Measurements from ENCODE around the gene PPP1CA.
"Not testable (repeated sequence)": the region's sequence is repeated elsewhere in the genome, so short reads cannot be mapped to it uniquely, and the experiment has no call there.

Gene PPP1CA

DNA sequence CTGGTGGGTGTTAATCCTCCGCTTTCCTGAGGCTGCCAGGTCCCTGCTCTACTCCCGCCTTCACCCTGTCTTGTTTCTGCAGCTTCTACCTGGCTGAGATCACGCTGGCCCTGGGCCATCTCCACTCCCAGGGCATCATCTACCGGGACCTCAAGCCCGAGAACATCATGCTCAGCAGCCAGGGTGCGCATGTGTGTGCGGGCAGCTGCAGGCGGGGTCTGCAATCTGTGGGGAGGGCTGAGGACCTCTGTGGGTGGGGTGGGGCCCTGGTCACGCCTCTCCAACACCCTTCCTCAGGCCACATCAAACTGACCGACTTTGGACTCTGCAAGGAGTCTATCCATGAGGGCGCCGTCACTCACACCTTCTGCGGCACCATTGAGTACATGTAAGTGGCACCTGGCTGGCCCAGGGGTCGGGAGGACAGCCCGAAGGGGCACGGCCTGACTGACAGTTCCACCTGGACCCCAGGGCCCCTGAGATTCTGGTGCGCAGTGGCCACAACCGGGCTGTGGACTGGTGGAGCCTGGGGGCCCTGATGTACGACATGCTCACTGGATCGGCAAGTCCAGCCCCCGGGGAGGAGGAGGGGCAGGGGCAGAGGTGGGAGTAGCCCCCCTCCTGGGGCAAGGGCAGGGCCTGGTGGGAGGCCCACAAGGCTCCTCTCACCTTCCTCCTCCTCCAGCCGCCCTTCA, 31.1 kb upstream of the PPP1CA start:
- Histone ChIP-seq H3K36me3 (ENCODE audit: control insufficient read depth, low read depth, low read length) (peaks cover 22% of the 10 kb centered on the region), H3K4me1 (ENCODE audit: control insufficient read depth, low read depth, low read length) (no peaks in the 10 kb centered on the region), H3K4me3 (ENCODE audit: low read length) (no peak overlapping the region), H3K27me3 (ENCODE audit: control insufficient read depth, insufficient read depth, low read length) (no peaks in the 10 kb centered on the region), H3K27ac (ENCODE audit: low read length) (no peak overlapping the region), H3K9ac (ENCODE audit: low read length) (no peak overlapping the region), H3K9me3 (ENCODE audit: control insufficient read depth, low read depth, low read length) (no peaks in the 10 kb centered on the region)

- no peak overlapping the region for H3K9ac ChIP-seq (ENCODE audit: low read length)
- H3K9me3 ChIP-seq (ENCODE audit: control insufficient read depth, low read depth, low read length): no peaks in the 10 kb centered on the region
- H3K27me3 ChIP-seq (ENCODE audit: control insufficient read depth, insufficient read depth, low read length): no peaks in the 10 kb centered on the region
- H3K4me1 ChIP-seq (ENCODE audit: control insufficient read depth, low read depth, low read length): no peaks in the 10 kb centered on the region
- H3K36me3 ChIP-seq (ENCODE audit: control insufficient read depth, low read depth, low read length): peaks cover 19% of the 10 kb centered on the region
- H3K27ac ChIP-seq (ENCODE audit: low read length): no peak overlapping the region
- H3K4me3 ChIP-seq (ENCODE audit: low read length): no peak overlapping the region
Measured at GRCh38 chr11:67431346-67432249, 29.9 kb upstream of the PPP1CA start.

DNA sequence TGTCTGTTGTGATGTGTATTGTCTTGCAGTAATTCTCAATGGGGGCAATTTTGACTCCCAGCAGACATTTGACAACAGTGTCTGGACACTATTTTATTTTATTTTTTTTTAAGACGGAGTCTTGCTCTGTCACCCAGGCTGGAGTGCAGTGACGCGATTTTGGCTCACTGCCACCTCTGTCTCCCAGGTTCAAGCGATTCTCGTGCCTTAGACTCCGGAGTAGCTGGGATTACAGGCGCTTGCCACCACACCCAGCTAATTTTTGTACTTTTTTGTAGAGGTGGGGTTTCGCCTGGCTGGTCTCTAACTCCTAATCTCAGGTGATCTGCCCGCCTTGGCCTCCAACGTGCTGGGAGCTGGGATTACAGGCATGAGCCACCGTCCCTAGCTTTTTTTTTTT, 28.1 kb upstream of the PPP1CA start:
- Histone ChIP-seq H3K9me3 (ENCODE audit: control insufficient read depth, low read depth, low read length) (no peaks in the 10 kb centered on the region), H3K9ac (ENCODE audit: low read length) (no peak overlapping the region), H3K4me1 (ENCODE audit: control insufficient read depth, low read depth, low read length) (no peaks in the 10 kb centered on the region), H3K4me3 (ENCODE audit: low read length) (peak overlapping the region; percentile 92), H3K36me3 (ENCODE audit: control insufficient read depth, low read depth, low read length) (peaks cover 19% of the 10 kb centered on the region), H3K27ac (ENCODE audit: low read length) (no peak overlapping the region), H3K27me3 (ENCODE audit: control insufficient read depth, insufficient read depth, low read length) (no peaks in the 10 kb centered on the region)

GRCh38 chr11:67429038-67429668, 27.5 kb upstream of the PPP1CA start:
- no peaks in the 10 kb centered on the region for H3K4me1 ChIP-seq (ENCODE audit: control insufficient read depth, low read depth, low read length)
- H3K9me3 ChIP-seq (ENCODE audit: control insufficient read depth, low read depth, low read length): no peaks in the 10 kb centered on the region
- peak overlapping the region; percentile 80 for H3K9ac ChIP-seq (ENCODE audit: low read length)
- H3K36me3 ChIP-seq (ENCODE audit: control insufficient read depth, low read depth, low read length): peaks cover 13% of the 10 kb centered on the region
- peak overlapping the region; percentile 92 for H3K4me3 ChIP-seq (ENCODE audit: low read length)
- no peak overlapping the region for H3K27ac ChIP-seq (ENCODE audit: low read length)
- no peaks in the 10 kb centered on the region for H3K27me3 ChIP-seq (ENCODE audit: control insufficient read depth, insufficient read depth, low read length)

DNA sequence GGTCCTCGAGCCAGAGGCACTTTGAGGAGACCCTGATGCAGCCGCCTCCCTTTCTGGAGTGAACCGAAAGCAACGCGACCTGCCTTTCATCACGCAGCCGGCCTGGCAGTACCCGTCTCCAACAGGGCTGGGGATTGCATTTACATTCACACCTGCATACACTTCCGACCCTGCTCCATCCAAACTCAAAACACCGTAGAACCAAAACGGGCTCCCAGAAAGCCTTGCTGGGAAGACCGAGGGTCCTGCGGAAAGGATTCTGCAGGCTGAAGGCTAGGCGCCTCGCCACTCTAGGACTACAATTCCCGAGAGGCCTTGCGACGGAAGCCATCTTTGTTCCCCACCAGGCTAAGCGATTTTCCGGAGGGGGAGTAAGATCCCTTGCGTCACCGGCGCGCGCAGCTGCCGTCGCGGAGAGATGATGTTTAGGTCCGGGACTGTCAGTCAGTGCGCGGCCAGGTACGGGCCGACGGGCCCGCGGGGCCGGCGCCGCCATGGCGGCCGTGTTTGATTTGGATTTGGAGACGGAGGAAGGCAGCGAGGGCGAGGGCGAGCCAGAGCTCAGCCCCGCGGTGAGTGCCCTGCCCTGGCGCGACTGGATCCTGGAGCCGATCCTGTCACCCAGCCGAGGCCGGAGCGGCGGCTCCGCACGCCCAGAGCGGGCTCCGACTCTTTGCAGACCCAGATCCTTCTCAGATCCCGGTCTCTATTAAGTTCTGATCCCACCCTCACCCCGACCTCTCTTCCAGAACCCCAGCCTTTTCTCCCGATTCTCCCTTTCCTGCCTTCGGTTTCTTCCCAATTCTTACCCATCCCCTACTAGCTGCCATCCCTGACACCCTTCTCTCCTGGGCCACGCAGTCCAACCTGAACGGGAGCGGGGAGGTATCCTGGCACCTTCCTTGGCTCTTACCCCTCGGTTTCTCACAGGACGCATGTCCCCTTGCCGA, 26.7 kb upstream of the PPP1CA start, which contains the start of gene RPS6KB2:
TSS of gene RPS6KB2 (plus strand) at position 443 of the 950 bp plus-strand sequence. CDS start at position 495, 52 bp downstream.
- Histone ChIP-seq H3K4me1 (ENCODE audit: control insufficient read depth, low read depth, low read length) (no peaks in the 10 kb centered on the region), H3K4me3 (ENCODE audit: low read length) (peak within 1 kb of the TSS; percentile 92), H3K9ac (ENCODE audit: low read length) (peak within 1 kb of the TSS; percentile 80), H3K9me3 (ENCODE audit: control insufficient read depth, low read depth, low read length) (no peaks in the 10 kb centered on the region), H3K27ac (ENCODE audit: low read length) (no peak within 1 kb of the TSS), H3K36me3 (ENCODE audit: control insufficient read depth, low read depth, low read length) (peaks cover 7% of the 10 kb centered on the region), H3K27me3 (ENCODE audit: control insufficient read depth, insufficient read depth, low read length) (no peaks in the 10 kb centered on the region)

GRCh38 chr11:67427364-67427859, 25.8 kb upstream of the PPP1CA start:
- H3K9me3 ChIP-seq (ENCODE audit: control insufficient read depth, low read depth, low read length); H3K4me1 ChIP-seq (ENCODE audit: control insufficient read depth, low read depth, low read length); H3K27ac ChIP-seq (ENCODE audit: low read length); H3K36me3 ChIP-seq (ENCODE audit: control insufficient read depth, low read depth, low read length); H3K27me3 ChIP-seq (ENCODE audit: control insufficient read depth, insufficient read depth, low read length): not testable (repeated sequence)
- Histone ChIP-seq H3K9ac (ENCODE audit: low read length) (peak overlapping the region; percentile 65), H3K4me3 (ENCODE audit: low read length) (peak overlapping the region; percentile 92)

DNA sequence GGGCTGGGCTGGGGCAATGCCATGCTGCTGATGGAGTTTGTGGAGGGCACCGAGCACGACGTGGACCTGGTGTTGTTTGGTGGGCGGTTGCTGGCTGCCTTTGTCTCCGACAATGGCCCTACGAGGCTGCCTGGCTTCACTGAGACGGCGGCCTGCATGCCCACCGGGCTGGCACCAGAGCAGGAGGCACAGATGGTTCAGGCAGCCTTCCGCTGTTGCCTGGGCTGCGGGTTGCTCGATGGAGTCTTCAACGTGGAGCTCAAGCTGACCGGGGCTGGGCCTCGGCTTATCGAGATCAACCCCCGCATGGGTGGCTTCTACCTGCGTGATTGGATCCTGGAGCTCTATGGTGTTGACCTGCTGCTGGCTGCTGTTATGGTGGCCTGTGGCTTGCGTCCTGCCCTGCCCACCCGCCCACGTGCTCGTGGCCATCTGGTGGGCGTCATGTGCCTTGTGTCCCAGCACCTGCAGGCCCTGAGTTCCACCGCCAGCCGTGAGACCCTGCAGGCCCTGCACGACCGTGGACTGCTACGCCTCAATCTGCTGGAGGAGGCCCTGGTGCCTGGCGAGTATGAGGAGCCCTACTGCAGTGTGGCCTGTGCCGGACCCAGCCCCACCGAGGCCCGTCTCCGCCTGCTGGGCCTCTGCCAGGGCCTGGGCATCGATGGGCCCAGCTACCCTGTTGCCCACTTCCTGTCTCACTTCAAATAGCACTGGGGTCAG, 22.4 kb upstream of the PPP1CA start:
- Histone ChIP-seq H3K9ac (ENCODE audit: low read length) (no peak overlapping the region), H3K4me1 (ENCODE audit: control insufficient read depth, low read depth, low read length) (no peaks in the 10 kb centered on the region), H3K9me3 (ENCODE audit: control insufficient read depth, low read depth, low read length) (no peaks in the 10 kb centered on the region), H3K27ac (ENCODE audit: low read length) (no peak overlapping the region), H3K27me3 (ENCODE audit: control insufficient read depth, insufficient read depth, low read length) (peaks cover 9% of the 10 kb centered on the region), H3K36me3 (ENCODE audit: control insufficient read depth, low read depth, low read length) (no peaks in the 10 kb centered on the region), H3K4me3 (ENCODE audit: low read length) (no peak overlapping the region)

GRCh38 chr11:67423466-67423865, 21.8 kb upstream of the PPP1CA start:
- Histone ChIP-seq H3K4me1 (ENCODE audit: control insufficient read depth, low read depth, low read length) (no peaks in the 10 kb centered on the region), H3K27ac (ENCODE audit: low read length) (no peak overlapping the region), H3K9me3 (ENCODE audit: control insufficient read depth, low read depth, low read length) (no peaks in the 10 kb centered on the region), H3K9ac (ENCODE audit: low read length) (no peak overlapping the region), H3K4me3 (ENCODE audit: low read length) (no peak overlapping the region), H3K27me3 (ENCODE audit: control insufficient read depth, insufficient read depth, low read length) (peaks cover 9% of the 10 kb centered on the region), H3K36me3 (ENCODE audit: control insufficient read depth, low read depth, low read length) (no peaks in the 10 kb centered on the region)

GRCh38 chr11:67422891-67423290, 21.2 kb upstream of the PPP1CA start:
- H3K9me3 ChIP-seq (ENCODE audit: control insufficient read depth, low read depth, low read length): no peaks in the 10 kb centered on the region
- no peak overlapping the region for H3K27ac ChIP-seq (ENCODE audit: low read length)
- no peaks in the 10 kb centered on the region for H3K36me3 ChIP-seq (ENCODE audit: control insufficient read depth, low read depth, low read length)
- no peak overlapping the region for H3K9ac ChIP-seq (ENCODE audit: low read length)
- H3K4me1 ChIP-seq (ENCODE audit: control insufficient read depth, low read depth, low read length): no peaks in the 10 kb centered on the region
- no peak overlapping the region for H3K4me3 ChIP-seq (ENCODE audit: low read length)
- H3K27me3 ChIP-seq (ENCODE audit: control insufficient read depth, insufficient read depth, low read length): peaks cover 9% of the 10 kb centered on the region

GRCh38 chr11:67421430-67422031, 19.9 kb upstream of the PPP1CA start:
- Histone ChIP-seq H3K4me1 (ENCODE audit: control insufficient read depth, low read depth, low read length) (no peaks in the 10 kb centered on the region), H3K27me3 (ENCODE audit: control insufficient read depth, insufficient read depth, low read length) (peaks cover 9% of the 10 kb centered on the region), H3K4me3 (ENCODE audit: low read length) (peak overlapping the region; percentile 28), H3K9me3 (ENCODE audit: control insufficient read depth, low read depth, low read length) (no peaks in the 10 kb centered on the region), H3K27ac (ENCODE audit: low read length) (no peak overlapping the region), H3K36me3 (ENCODE audit: control insufficient read depth, low read depth, low read length) (no peaks in the 10 kb centered on the region), H3K9ac (ENCODE audit: low read length) (no peak overlapping the region)

All from iPS-18a (cell line).